Osteocyte (in vitro differentiated cells): ENCODE measurements around the gene POPDC2. TPM values are rescaled to one million over a fixed set of nuclear protein-coding genes. Genes with fewer than 3 reads are reported as not detected.
A peak's percentile ranks its signal among the peaks of the same experiment; 100 is the strongest.

Experiments
- DNase-seq: peaks from one replicate; pipeline ENCODE4 v3.0.0; 2021; ENCODE audit warnings: mixed read lengths; ENCODE audit not compliant: unreplicated experiment; ENCODE audit errors: extremely low spot score
- H3K27ac Mint-ChIP-seq: one replicate; pipeline ENCODE4 v1.8.0; 2021; ENCODE audit warnings: mild to moderate bottlenecking, mixed read lengths; ENCODE audit not compliant: unreplicated experiment
- H3K27me3 Mint-ChIP-seq: one replicate; pipeline ENCODE4 v1.8.0; 2021; ENCODE audit warnings: mixed read lengths; ENCODE audit not compliant: unreplicated experiment
- H3K36me3 Mint-ChIP-seq: one replicate; pipeline ENCODE4 v1.8.0; 2021; ENCODE audit warnings: mixed read lengths; ENCODE audit not compliant: unreplicated experiment
- H3K4me1 Mint-ChIP-seq: one replicate; pipeline ENCODE4 v1.8.0; 2021; ENCODE audit warnings: mixed read lengths; ENCODE audit not compliant: unreplicated experiment
- H3K4me3 Mint-ChIP-seq: one replicate; pipeline ENCODE4 v1.8.0; 2021; ENCODE audit warnings: mild to moderate bottlenecking, moderate library complexity, mixed read lengths; ENCODE audit not compliant: unreplicated experiment
- H3K9me3 Mint-ChIP-seq: one replicate; pipeline ENCODE4 v1.8.0; 2021; ENCODE audit warnings: mixed read lengths; ENCODE audit not compliant: unreplicated experiment
- CTCF ChIP-seq: fragments of 200-600 bp; sonication (generic); IDR thresholded peaks from 2 replicates; pipeline ENCODE4 v1.5.0; 2021; ENCODE audit warnings: antibody characterized with exemption, mild to moderate bottlenecking, moderate library complexity
- total RNA-seq: library from RNA; stranded (reverse); gene quantifications from 2 replicates; pipeline ENCODE4 v1.2.1, GENCODE V29; 2021

Gene POPDC2
- total RNA-seq, 1 donor from 2014 or later = 2.4 TPM

- H3K4me1 Mint-ChIP-seq = peaks cover 19% of the 10 kb centered on the region
- H3K27ac Mint-ChIP-seq = no peak overlapping the region
- DNase-seq = no peak
- H3K27me3 Mint-ChIP-seq = no peaks in the 10 kb centered on the region
- H3K36me3 Mint-ChIP-seq = no peaks in the 10 kb centered on the region
- H3K9me3 Mint-ChIP-seq = no peaks in the 10 kb centered on the region
- no peak overlapping the region for H3K4me3 Mint-ChIP-seq
- no peak for TF ChIP-seq CTCF
These were observed 28.2 kb downstream of the POPDC2 start for GRCh38 chr3:119632216-119632615.

DNA sequence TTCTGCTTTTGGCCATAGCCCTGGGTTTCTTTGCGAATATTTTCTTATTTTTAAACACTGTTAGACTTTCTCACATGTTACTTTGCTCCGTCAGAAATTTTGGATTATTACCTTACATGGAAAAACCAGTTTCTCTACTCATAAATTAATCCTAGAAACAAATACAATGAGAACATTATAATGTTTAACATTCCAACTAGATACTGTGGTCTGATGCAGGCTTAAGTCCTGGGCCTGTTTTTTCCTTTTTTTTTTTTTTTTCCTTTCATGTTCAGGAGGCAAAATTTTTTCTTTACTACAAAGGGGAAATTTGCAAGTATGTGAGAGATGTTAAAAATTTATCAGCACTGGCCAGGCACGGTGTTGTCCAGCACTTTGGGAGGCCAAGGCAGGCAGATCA is 28.9 kb downstream of the POPDC2 start:
- Mint-ChIP-seq H3K4me3 (no peak overlapping the region), H3K4me1 (peaks cover 19% of the 10 kb centered on the region), H3K27me3 (no peaks in the 10 kb centered on the region), H3K27ac (no peak overlapping the region), H3K36me3 (no peaks in the 10 kb centered on the region), H3K9me3 (no peaks in the 10 kb centered on the region)
- no peak for DNase-seq
- TF ChIP-seq CTCF = no peak

DNA sequence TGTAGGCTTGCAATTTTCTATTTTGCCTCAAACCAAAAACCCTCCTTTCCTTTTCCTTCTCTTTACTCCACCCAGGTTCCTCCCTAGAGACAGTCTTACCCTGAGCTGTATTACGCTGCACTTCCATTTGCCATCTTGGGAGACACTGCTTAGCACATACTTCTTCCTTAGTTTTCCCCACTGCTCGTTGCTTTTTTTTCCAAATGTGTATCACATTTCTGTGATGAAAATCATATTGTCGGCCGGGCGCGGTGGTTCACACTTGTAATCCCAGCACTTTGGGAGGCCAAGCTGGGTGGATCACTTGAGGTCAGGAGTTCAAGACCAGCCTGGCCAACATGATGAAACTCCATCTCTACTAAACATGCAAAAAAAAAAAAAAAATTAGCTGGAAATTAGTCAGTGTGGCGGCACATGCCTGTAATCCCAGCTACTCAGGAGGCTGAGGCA is 29.5 kb downstream of the POPDC2 start:
- Mint-ChIP-seq H3K27me3 (no peaks in the 10 kb centered on the region), H3K36me3 (no peaks in the 10 kb centered on the region), H3K9me3 (no peaks in the 10 kb centered on the region), H3K27ac (no peak overlapping the region), H3K4me1 (peaks cover 19% of the 10 kb centered on the region), H3K4me3 (no peak overlapping the region)
- no peak for DNase-seq
- TF ChIP-seq CTCF = no peak

DNA sequence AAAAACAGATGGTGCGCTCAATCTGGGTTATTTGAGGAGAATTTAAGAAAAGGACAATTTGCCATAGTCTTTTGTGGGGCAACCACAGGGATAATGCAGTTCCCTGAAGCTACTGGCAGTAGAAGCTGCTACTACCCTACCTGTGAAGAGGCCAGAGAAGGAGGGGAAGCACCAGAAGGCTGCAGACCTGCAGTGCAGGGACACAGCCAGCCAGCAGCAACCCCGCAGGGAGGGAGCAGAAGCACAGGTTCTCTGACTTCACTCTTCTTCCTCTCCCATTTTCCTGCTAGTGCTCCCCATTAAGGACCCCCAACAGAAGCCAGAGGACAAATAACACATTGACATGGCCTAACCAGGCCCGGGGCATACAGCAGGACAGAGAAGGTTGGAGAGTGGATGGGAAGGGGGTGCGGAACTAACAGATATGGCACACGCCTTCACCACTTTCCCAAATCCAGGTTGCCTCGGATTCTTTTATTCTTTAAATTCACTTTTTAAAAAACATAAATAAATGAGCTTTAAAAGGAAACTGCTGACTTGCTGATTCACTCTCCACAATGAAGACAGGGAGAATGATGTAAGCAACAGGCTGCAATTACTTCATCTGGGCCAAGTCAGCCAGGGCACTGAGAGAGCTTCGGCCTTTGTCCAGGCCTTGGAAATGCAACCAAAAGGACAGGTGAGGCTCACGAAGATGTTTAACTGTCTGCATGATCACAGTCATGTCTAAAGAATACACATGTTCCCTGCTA is 30.1 kb downstream of the POPDC2 start:
- Mint-ChIP-seq H3K9me3 (no peaks in the 10 kb centered on the region), H3K4me1 (peaks cover 24% of the 10 kb centered on the region), H3K27ac (no peak overlapping the region), H3K27me3 (no peaks in the 10 kb centered on the region), H3K4me3 (no peak overlapping the region), H3K36me3 (no peaks in the 10 kb centered on the region)
- peak; percentile 40 for DNase-seq
- TF ChIP-seq CTCF = no peak

DNA sequence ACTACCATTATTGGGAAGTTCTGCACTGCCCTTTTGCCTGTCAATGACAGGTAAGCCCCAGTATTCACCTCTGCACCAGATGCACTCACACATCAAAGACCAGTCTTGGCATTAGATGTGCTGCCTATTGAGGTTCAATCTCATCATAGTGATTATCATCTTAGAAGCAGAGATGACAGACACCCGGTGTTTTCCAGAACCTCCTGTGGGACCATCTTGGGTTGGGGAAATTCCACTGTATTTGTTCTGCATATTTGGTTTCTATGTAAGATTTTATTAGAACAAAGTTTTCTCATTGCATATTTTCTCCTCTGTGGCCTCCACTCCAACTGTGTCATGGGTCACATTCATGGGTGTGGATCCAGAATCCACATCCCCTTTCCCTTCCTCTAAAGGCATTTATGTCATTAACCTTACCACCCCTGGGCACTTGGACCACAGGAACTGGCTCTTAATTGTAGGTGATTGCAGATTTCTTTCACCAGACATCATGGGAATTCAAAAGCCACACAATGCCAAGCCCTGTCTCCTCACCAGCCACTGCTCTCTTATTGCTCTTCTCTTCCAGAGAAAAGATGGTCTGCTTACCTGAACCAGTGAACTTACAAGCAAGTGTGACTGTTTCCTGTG is 31.5 kb downstream of the POPDC2 start:
- Mint-ChIP-seq H3K27ac (peak overlapping the region; percentile 15), H3K4me3 (no peak overlapping the region), H3K27me3 (no peaks in the 10 kb centered on the region), H3K9me3 (no peaks in the 10 kb centered on the region), H3K36me3 (no peaks in the 10 kb centered on the region), H3K4me1 (peaks cover 24% of the 10 kb centered on the region)
- DNase-seq = no peak
- TF ChIP-seq CTCF = no peak
